ENCODE measurements around the gene ZNF761.
A peak's percentile ranks its signal among the peaks of the same experiment; 100 is the strongest.

Gene ZNF761

DNA sequence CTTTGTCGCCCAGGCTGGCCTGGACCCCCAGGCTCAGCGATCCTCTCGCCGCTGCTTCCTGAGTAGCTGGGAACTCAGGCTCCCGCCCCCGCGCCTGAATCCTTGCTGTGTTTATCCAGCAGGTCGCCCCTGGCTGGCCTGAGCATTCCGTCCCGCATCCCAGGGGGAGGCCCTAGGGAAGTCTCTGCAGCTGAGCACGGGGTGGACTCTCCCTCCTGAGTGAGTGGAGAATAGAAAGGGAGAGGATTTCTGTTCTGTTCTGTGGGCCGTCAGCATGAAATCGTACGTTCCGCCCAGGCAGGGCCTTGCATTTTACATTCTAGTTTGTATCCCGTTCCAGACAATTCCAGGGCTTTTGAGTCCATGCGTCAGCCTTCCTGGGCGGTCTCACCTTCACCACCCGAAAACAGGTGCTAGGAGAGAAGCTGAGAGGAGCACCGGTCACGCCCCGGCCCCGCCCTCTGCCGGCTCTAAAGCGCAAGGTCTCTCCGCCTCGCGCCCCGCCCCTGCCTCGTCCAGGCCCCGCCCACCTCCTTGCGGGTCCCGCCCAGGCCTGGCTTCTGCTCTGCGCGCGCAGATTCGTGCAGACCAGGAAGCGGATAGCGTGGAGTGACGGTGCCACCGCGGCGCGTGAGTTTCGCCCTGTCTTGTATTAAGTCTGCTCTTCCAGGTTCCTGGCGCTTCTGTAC lies at the start of gene ZNF761:
TSS of gene ZNF761 (plus strand) at position 586 of the 689 bp plus-strand sequence. CDS start 15,285 bp downstream, outside the sequence.
- TF ChIP-seq, protein P1, sequence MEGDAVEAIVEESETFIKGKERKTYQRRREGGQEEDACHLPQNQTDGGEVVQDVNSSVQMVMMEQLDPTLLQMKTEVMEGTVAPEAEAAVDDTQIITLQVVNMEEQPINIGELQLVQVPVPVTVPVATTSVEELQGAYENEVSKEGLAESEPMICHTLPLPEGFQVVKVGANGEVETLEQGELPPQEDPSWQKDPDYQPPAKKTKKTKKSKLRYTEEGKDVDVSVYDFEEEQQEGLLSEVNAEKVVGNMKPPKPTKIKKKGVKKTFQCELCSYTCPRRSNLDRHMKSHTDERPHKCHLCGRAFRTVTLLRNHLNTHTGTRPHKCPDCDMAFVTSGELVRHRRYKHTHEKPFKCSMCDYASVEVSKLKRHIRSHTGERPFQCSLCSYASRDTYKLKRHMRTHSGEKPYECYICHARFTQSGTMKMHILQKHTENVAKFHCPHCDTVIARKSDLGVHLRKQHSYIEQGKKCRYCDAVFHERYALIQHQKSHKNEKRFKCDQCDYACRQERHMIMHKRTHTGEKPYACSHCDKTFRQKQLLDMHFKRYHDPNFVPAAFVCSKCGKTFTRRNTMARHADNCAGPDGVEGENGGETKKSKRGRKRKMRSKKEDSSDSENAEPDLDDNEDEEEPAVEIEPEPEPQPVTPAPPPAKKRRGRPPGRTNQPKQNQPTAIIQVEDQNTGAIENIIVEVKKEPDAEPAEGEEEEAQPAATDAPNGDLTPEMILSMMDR (IDR thresholded peaks at IDR 0.05): no peak

DNA sequence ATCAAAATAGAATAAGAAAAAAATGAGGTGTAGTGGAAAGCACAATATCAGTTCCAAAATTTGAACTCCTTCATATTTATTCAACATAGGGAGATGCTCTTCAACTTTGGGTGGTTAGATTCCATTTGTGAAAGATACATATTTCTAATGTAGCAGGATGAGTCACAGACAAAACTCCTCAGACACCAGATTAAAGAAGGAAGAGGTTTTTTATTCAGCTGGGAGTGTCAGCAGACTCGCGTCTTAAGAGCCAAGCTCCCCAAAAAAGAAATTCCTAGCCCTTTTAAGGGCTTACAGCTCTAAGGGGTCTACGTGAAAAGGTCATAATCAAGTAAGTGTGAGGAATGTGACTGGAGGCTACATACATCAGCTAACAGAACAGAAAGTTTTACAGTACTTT lies 43.6 kb upstream of the ZNF761 start:
- TF ChIP-seq, protein P1 (IDR thresholded peaks at IDR 0.05): no peak

DNA sequence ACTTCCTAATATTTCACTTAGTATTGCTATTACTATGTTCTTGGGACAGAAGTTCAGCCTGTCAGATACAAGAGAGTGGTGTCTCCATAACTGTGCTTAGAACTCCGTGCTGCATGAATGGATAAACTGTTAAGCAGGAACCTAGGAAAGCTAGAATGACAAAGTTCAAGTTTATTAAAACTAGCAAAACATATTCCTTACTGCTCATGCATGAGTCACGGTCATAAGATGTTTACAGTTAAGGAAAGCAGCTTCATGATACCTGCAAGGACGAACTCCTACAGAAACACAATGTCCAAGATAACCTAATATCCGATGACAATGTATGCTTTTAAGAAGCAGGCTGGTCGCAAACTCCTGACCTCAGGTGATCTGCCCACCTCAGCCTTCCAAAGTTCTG lies 42.9 kb upstream of the ZNF761 start:
- TF ChIP-seq, protein P1 (IDR thresholded peaks at IDR 0.05): no peak

DNA sequence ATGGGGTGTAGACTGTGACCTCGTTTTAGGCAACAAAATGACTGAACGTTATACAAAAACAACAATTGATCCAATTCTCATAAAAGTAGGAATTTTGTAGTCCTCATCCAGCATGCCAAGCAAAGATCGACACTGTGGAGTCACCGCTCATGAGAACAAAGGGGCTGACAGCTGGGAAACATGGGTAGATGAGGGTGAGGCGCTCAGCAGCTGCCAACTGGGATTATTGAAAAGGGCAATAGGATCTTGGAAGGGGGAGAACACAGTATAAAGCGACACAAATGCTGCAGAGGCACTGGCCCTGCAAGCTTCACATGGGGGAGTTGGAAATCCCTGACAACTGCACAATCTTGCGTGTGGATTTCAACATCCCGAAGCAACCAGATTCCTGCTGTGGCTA lies 42.2 kb upstream of the ZNF761 start:
- TF ChIP-seq, protein P1 (IDR thresholded peaks at IDR 0.05): no peak

DNA sequence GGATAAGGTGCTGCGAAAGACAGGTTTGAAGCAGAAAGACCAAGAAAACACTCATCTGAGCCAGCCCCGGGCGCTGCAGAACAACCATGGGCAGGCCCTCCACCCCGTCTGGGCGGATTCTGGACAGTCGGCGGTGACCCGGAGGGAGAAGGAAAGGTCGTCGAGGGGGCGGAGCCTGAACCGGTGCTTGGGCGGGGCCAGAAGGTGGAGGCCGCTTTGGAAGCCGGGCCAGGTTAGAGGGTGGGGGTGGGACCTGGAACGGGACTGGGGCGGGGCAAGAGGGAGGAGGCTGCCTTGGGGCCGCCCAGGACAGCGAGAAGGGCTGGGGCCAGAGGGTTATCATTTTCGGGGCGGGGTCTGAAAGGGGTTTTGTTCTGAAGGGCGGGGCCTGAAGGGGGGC lies 41.8 kb upstream of the ZNF761 start:
- TF ChIP-seq, protein P1 (IDR thresholded peaks at IDR 0.05): no peak

DNA sequence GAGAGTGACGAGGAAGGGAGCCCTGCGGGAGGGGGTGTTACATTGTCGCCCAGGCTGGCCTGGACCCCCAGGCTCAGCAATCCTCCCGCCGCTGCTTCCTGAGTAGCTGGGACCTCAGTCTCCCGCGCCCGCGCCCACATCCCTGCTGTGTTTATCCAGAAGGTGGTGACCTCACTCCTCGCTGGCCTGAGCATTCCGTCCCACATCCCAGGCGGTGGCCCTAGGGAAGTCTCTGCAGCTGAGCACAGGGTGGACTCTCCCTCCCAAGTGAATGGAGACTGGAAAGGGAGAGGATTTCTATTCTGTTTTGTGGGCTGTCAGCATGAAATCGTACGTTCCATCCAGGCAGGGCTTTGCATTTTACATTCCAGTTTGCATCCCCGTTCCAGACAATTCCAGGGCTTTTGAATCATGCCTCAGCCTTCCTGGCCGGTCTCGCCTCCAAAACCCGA lies 37.2 kb upstream of the ZNF761 start:
- TF ChIP-seq, protein P1 (IDR thresholded peaks at IDR 0.05): no peak

DNA sequence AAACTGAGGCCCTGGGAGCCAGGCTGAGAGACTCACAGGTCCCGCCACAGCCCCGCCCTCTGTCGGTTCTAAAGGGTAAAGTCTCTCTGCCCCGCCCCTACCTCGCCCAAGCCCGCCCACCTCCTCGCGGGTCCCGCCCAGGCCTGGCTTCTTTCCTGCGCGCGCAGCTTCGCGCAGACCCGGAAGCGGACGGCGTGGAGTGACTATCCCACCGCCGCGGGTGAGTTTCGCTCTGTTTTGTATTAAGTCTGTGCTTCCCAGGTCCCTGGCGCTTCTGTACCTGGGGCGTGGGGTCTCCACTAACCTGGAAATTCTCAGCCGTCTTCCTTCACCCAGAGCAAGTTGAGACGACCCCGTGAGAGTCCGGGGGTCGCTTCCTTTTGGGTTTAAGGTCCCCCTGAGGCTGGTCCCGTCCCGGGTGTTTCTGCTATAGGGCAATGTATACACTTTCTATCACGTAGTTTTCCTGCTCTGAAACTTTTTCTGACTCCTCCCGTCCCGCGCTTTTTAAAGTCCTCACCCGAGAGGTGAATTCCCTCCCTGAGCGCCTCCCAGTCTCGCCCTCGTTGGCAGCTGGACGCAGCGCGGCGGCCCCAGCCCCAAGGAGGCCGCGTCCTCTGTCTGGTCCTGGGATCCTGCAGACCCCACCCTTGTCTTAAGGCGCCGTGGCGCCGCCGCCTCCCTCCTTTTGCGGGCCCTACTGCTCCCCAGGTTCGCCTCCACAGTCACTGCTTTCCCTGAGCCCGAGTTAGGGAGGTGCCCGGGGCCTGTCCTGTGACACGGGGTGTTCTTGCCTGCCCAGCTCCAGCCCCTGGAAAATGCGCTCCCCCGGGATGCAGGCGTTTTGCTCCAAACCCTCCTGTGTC lies 36.6 kb upstream of the ZNF761 start, which contains the start of gene ZNF765:
TSS of gene ZNF765 (plus strand) at position 176 of the 866 bp plus-strand sequence. CDS start 2,867 bp downstream, outside the sequence.
- TF ChIP-seq, protein P1 (IDR thresholded peaks at IDR 0.05): peak; percentile 33; the same call in 1 of the 2 replicates

All from LNCAP (cell line).